GM18870 (cell line): ENCODE results near the gene KCNMA1.

Source experiments
- ATAC-seq: cut with Tn5 transposase; IDR thresholded peaks from one replicate; pipeline ENCODE4 v1.9.1; 2021; ENCODE audit warnings: moderate library complexity; ENCODE audit not compliant: unreplicated experiment

The KCNMA1 gene

GRCh38 chr10:77147871-77148270 is 489.7 kb downstream of the KCNMA1 start:
- no peak for ATAC-seq

DNA sequence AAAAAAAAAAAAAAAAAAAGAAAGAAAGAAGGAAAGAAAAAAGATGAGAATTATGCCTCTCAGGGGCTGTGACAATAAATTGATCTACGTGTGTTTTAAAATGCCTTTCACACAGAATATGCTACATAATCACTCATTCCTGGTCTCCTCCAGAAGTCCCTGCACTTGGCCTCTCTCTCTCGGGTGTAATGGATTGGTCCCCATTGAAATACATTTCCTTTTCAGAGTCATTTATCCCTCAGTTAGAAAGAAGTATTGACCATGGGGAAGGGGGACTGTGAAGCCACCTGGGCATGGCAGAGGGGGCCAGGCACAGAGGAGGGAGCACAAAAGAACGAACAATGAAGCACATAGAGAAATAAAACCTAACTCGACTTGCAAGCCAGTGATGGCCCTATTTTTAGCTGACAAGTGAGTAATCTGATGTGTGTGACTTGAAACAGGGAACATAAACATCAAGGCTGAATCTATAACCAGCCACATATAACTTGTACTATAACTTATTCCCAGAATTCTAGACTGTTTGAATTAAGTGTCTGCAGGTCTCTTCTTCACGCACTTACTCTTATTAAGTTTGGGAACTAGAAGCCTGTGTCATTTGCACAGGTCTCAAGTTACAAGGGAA is 490.8 kb downstream of the KCNMA1 start:
- ATAC-seq: no peak

GRCh38 chr10:77144656-77145055 is 493.0 kb downstream of the KCNMA1 start:
- ATAC-seq: no peak

DNA sequence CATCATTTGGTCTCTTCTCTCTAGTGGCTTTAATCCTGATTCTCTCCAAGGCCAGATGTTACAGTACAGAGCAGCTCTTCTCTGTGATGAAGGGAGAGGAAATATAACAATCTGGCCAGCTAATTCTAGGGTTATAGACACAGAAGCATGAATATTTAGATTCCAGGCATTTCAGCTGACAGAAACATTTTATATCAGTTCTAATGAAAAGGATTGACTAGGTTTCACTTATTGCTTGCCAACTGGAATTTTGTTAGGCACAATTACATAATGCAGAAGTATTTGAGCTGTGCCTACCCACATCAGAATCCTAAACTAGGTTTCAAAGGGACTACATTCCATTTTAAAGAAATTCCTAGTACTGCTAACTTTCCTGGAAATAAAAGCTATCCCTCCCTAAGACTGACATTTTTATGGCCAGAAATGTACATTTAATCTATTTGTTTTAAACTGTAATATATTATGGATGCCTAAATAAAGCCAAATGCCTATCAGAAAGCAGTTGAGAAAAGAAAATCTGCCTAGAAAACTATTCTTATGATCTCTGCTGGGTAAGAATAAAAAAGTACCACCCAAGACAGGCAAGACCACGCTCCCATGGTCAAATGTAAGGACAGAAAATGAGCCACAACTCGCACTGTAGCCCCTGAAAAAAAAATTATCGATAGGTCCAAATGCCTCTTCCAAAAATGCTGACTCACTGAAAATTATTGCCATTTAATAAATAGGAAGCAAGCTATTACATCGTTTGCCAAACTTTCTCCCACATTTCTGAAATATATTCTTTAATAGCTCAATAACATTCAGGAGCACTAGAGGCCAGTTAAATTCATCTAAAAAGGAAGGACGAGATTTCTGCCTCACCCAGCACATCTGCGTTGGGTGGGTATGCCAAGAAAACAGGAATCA is 498.1 kb downstream of the KCNMA1 start:
- no peak for ATAC-seq

- ATAC-seq: no peak
These were observed 499.1 kb downstream of the KCNMA1 start for GRCh38 chr10:77138541-77138940.

DNA sequence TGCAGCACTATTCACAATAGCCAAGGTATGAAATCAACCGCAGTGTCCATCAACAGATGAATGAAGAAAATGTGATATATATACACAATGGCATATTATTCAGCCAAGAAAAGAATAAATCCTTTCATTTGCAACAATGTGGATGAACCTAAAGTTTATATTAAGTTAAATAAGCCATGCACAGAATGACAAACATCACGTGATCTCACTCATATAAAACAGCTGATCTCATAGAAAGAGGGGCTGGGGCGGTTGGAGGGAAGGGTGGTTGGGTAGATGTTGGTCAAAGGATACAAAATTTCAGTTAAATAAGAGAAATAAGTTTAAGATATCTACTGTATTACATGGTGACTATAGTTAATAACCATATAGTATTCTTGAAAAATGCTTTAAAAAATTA is 502.1 kb downstream of the KCNMA1 start:
- ATAC-seq: no peak

GRCh38 chr10:77131214-77131613 is 506.4 kb downstream of the KCNMA1 start:
- ATAC-seq: no peak

GRCh38 chr10:77127243-77127642 is 510.4 kb downstream of the KCNMA1 start:
- ATAC-seq: no peak

DNA sequence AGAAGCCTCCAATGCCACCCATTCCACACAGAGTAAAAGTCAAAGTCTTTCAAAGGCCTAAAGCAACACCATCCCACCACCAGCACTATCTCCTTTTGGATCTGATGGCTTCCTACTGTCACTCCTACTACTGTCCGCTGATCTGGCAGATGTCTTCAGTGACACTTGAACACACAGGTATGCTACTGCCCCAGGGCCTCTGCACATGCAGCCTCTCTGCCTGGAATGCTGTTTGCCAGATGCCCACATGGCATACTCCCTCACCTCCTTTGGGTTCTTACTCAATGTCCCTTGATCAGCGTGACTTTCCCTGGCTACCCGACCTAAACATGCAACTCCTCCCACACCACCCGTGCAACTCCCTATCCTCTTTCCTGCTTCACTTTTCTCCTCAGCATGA is 512.4 kb downstream of the KCNMA1 start:
- ATAC-seq: no peak

GRCh38 chr10:77123330-77123729 is 514.3 kb downstream of the KCNMA1 start:
- no peak for ATAC-seq

GRCh38 chr10:77121829-77122228 is 515.8 kb downstream of the KCNMA1 start:
- no peak for ATAC-seq

- no peak for ATAC-seq
These were observed 516.8 kb downstream of the KCNMA1 start for GRCh38 chr10:77120666-77121376.

DNA sequence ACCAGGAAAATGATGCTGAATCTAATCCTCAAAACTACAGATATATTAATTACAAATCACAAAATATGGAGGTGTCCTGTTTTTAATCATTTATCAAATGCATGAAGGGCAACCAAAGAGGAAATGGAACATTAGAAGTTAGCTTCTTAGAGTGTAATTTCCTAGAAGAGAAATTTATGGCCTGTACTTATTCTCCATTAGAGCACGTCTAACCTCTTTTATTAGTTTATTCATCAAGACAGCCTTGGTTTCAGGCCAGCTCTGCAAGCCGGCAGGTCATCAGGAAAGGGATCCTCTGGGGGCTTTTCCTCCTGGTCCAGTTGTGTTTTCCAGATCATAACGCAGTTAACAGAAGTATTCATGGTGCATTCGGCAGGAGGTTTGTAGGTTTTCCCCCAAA is 517.6 kb downstream of the KCNMA1 start:
- no peak for ATAC-seq

GRCh38 chr10:77118603-77119282 is 518.9 kb downstream of the KCNMA1 start:
- no peak for ATAC-seq

- no peak for ATAC-seq
These were observed 520.1 kb downstream of the KCNMA1 start for GRCh38 chr10:77117501-77117900.

DNA sequence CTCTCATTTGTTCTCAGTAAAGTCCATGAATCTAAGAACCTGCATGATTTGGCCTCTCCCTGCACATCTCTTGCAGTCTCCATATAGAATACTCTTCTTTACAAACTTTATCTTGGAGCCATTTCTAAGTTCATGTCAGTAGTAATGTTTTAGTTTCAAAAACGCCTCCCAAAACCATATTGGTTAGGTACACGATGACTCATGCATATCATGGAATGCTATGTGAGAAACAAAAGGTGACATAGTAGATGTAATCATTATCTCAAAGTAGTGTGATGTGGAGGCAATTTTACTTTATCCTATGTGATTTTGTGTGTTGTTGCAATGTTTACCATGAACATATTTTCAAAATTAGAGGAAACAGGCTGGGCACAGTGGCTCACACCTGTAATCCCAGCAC is 520.7 kb downstream of the KCNMA1 start:
- no peak for ATAC-seq

- ATAC-seq: no peak
These were observed 523.3 kb downstream of the KCNMA1 start for GRCh38 chr10:77114181-77114821.

- no peak for ATAC-seq
These were observed 525.7 kb downstream of the KCNMA1 start for GRCh38 chr10:77111611-77112550.

DNA sequence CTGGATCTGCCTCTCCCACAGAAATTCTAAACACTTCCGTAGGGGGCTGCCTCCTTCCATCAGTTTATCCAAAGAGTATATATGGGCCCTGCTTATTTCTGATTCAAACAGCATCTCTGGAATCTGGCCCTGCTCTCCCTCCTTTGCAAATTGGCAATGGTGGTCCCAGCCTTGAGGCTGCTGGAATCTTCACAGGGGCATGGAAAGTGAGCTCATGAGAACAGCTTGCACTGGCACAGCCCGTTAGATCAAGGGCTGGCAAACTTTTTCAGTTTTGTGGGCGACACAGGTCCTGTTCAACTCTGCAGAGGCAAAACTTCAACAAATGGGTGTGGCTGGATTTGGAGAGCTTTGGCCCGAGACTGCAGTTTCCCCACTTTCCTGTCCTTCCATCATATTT is 526.9 kb downstream of the KCNMA1 start:
- ATAC-seq: no peak
